GM19239 (cell line): Measurements from ENCODE around the gene TEX36.
A peak's percentile ranks its signal among the peaks of the same experiment; 100 is the strongest.
"Not testable (repeated sequence)": the region's sequence is repeated elsewhere in the genome, so short reads cannot be mapped to it uniquely, and the experiment has no call there.

Experiments
- DNase-seq: peaks from one replicate; pipeline ENCODE4 v3.0.0; 2011; ENCODE audit warnings: low spot score; ENCODE audit not compliant: insufficient read length
- FAIRE-seq: peaks from 2 replicates; lab custom pipeline; 2011; peaks lifted over from hg19 to GRCh38; lab: Jason Lieb, UNC

Gene TEX36, protein sequence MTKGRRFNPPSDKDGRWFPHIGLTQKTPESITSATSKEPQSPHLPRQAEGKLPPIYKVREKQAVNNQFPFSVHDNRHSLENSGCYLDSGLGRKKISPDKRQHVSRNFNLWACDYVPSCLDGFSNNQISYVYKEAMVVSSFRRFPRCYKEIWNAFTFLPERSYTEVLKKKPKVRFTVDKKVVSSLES

DNA sequence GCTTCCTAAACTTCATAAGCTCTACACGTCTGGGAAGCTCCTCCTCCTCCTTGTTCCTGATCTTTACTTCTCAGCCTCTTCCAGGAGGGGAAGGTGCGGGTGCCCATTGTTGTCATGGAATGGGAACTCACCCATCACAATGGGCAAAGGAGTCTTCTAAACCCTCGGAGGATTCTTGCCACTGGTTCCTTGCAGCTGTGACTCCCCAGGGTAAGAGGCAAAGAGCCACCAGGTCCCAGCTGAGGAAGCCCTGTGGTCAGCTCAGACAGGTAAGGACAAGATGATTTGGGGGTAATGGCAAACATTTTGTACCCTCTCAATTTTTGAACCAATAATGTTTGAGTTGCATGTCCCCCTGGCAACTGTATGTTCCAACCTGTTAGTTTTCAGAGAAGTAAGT is at the start of gene TEX36:
Gene TEX36, minus strand, starts transcription at position 101 of the 400 bp plus-strand sequence. CDS start 174 bp downstream, outside the sequence.
- DNase-seq (no peak), FAIRE-seq (no peak)

DNA sequence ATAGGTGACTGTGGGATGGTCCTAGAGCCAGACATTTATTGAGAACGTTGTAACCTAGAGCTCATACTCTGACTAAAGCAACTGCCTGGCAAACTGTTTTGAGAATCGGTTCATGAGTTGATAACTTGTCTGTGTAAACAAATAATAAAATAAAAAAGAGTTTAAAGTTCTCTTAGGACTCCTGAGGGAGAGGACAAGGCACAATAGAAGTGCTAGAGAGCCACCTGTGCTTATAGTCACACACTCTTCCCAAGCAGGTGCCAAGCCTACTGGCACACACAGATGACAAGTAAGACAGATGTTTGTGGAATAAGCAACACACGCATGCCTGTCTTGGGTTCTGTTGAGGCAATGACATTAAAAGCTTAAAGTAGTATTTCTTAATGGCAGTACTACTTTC is 44.5 kb upstream of the TEX36 start:
- no peak for FAIRE-seq

DNA sequence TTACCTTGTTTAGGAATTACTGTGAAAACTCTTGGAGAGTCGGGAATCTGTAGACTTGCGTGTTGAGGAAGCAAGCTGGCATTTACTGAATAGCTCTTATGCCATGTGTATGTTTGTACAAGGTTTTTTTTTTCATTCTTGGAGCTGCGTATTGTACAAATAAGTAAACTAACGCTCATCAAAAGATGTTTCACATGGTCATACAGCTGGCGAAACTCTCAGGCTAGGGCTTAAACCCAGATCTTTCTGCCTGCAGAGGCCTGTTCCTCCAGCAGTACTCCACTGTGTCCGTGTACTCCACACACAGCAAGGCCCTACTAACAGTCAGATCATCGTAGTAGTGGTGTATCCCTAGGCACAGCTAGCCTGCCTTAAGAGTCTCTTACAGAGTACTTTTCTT is 44.0 kb upstream of the TEX36 start:
- no peak for FAIRE-seq
- no peak for DNase-seq

More for the DNA sequence above, 44.5 kb upstream of the TEX36 start:
- no peak for DNase-seq

DNA sequence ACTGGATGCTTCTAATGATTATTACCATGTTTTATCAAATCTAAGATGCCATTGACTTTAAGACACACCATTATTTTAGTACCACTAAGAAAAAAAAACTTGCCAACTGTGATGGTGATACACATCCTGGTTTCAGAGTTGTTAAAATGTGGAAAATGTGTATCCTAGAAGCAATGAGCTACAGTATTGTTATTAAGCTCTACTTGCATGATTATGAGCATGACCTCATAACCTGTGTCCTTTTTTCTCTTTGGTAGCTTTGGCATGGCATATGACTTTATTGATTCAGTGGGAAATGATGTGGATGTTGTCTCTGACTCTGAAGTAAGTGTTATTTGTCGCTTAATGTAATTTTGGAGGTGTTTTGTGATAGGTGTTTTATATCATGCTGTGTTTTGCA is 39.8 kb upstream of the TEX36 start:
- DNase-seq (no peak), FAIRE-seq (no peak)

DNA sequence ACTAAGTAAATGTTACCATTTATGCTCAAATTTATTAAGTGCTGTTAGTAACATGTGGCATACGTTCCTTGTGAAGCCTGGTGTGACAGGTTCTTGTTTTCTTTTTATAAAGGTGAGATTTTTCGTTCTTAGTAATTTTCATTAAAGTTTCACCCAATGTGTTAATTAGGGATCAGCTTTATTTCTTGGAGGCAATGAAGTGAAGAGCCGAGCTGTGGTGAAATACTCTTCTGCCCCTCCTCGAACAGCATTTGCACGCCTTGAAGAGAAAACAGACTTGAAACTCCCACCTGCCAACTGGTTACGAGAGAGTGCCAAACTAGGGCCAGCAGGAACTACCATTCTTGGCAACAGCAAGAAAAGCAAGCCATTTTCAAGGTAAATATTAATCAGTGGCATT is 38.1 kb upstream of the TEX36 start:
- DNase-seq (peak; percentile 23), FAIRE-seq (peak; percentile 97)

DNA sequence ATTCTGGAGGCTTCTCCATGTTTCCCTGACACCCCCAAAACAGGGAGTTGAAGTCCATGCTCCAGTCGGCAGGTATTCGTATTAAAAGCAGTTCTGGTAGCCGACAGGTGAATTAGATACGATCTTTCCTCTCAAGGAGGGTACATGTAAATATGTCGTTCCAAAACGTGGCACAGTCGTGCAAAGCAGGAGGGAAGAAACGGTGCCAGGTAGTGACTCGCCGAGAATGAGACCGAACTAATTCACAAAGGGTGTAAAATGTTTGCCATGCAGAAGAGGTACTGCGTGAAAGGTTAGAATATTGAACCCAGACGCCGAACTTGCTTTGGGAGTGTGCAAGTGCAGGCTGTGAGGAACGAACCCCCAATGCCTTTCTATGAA is 37.0 kb upstream of the TEX36 start:
- DNase-seq (no peak), FAIRE-seq (no peak)

DNA sequence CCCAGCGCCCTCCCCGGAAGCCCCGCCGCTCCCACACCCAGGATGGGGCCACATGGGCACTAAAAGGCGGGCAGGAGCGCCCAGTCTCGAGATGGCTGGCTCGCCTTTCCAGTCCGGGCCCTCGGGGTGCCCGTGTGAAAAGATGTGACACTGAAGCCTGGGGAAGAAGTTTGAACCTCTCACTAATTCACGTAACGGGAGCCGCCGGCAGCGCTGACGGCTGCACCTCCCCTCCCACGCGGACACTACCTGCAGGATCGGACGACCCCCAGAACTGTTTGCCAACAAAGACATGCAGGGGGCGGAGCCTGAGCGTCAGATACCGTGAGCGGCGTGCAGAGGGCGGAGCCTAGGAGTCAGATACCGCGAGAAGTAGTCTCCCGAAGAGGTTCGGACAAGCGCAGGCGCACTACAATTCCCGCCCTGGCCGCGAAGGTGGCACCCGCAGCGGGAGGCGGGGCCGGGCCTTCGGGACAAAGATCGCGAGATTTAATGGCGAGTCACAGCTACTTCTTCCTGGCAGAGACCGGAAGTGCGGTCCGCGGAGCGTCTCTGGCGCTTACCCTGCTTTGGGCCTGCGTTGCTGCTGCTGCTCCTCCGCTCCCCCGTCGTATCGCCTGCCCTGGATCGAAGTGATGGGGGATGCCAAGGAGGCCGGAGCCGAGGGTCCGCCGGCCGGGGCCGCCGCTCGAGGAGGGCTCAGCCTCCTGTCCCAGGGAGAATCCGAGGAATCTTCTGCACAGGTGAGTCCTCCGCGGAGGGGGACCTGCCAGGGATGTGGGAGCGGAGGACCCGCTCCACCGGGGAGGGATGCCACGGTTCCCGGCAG is 36.4 kb upstream of the TEX36 start, which contains the start of gene EDRF1:
Gene EDRF1, plus strand, starts transcription at position 537 of the 829 bp plus-strand sequence. Its CDS starts 99 bp downstream, at position 636.
- DNase-seq (peak; percentile 69), FAIRE-seq (peak; percentile 95)

DNA sequence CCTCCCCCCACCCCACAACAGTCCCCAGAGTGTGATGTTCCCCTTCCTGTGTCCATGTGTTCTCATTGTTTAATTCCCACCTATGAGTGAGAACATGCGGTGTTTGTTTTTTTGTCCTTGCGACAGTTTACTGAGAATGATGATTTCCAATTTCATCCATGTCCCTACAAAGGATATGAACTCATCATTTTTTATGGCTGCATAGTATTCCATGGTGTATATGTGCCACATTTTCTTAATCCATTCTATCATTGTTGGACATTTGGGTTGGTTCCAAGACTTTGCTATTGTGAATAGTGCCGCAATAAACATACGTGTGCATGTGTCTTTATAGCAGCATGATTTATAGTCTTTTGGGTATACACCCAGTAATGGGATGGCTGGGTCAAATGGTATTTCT is 31.8 kb upstream of the TEX36 start:
- FAIRE-seq, DNase-seq: not testable (repeated sequence)

DNA sequence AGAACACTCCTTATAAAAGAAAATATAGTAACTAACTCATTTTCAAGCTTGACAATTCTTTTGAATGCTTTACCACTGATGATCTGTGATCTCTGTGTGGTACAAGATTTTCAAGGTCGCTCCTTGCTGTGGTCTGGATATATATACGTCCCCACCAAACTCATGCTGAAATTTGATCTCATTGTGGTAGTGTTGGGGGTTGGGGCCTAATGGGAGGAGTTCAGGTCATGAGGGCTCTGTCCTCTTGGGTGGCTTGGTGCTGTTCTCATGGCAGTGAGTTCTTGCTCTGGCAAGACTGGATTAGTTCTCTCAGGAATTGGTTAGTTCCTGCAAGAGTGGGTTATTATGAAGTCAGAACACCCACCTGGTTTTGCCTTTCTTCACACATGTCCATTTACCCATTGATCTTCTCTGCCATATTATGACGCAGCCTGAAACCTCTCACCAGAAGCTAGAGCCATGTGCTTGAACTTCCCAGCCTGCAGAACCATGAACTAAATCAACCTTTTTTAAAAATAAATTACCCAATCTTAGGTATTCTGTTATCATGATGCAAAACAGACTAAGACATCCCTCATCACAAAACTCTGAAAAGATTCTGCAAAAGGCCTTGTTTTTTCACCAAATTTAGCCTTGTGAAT is 28.3 kb upstream of the TEX36 start:
- DNase-seq (no peak), FAIRE-seq (no peak)

DNA sequence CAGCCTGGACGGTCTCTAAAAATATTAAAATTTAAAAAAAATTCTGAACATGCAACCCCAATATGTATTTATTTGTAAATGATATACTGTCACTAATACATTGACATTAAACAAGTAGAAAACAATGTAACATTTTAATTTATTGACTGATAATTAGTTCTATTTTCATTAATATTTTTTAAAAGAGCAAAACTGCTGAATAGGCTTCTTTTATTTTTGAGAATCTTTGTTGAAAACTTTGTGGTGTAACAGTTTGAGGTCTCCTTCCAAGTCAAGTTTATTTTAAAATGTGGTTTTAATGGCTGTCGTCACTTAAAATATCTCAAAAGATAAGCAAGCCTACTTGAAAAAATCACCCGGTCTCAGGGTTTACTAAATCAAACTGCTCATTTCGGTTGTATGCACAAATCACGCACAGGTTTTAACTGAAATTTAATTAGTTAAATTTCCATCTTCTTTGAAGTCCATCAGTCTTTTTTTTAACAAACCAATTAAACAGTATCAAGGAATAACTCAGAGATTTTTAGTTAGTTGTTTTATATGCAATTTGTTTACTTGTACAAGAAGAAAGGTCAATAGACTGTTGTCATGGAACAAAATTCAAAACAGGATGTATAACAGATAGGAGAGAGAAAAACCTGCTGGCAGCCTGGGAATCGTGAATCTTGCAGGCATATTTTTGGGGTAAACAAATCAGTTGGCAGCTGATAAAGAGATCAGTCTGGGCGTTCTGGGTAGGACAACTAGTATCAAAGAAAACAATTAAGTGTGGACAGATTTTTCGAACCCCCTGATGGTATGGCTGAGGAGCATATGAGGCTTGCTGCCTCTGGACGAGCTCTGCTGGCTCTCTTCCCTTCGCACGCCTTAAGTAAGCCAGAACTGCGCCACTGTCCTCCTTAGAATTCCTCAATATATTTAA is 26.9 kb upstream of the TEX36 start:
- FAIRE-seq (peak; percentile 81), DNase-seq (no peak)

DNA sequence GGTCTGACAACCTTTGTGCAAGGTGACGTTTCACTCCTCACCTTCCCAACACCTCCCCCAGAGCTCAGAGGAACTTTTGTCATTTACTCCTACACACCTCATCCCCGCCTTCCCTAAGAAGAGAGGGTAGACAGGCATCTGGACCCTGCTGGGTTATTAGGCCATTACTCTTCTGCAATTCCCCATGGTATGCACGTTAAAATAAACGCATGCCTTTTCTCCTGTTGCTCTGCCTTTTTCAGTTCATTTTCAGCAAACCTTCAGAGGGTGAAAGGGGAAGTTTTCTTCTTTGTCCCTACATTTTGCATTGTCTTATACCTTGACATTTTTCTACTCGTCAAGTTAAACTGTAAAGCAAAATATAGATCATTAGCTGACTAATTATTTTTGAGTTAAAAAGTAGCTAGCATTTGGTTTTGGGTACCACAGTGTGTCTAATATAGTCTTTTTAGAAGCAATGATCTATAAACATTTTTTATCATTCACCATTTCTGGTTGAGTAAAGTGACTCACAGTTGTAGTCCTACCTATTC is 26.1 kb upstream of the TEX36 start:
- DNase-seq (no peak), FAIRE-seq (peak; percentile 74)

DNA sequence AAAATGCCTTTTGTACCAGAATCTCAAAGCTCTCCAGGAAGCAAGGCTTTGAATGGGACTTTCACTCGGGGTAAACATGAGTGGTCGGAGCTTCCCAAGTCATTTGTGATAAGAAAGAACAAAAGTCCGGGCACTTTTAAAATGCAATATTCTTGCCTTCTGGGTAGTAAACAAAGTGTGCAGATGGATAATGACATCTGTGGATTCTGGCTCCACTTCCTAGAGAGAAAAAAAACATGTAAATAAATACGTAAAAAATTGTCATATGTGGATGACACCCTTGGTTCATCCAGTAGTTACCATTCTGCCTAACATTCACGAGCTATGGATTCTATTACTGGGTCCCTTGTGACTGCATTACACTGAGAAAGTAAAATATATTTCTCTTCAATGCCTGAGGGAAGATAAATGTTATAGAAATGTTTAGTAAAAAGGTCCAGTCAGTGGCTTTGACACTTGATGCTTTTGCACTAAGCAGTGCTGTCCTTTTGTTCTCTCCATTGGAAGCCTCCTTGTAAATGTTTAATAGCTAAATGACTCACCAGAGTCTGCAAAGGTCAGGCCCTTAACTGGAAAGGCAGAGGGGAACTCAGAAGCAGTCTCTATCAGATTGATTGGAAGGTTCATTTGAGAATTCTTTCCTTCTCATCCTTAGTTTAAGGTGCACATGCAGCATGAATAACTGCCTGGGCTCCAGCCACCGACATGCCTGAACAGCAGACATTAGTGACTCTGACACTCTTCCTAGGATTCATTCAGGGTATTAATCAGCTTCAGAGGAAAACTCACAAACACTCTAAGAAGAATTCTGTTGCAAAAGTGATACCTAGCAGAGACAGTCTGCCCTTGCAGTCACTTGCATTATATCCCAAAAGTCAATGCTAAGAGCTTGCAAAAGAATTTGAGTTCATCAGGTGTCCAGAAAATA is 24.8 kb upstream of the TEX36 start:
- FAIRE-seq (peak; percentile 77), DNase-seq (no peak)

DNA sequence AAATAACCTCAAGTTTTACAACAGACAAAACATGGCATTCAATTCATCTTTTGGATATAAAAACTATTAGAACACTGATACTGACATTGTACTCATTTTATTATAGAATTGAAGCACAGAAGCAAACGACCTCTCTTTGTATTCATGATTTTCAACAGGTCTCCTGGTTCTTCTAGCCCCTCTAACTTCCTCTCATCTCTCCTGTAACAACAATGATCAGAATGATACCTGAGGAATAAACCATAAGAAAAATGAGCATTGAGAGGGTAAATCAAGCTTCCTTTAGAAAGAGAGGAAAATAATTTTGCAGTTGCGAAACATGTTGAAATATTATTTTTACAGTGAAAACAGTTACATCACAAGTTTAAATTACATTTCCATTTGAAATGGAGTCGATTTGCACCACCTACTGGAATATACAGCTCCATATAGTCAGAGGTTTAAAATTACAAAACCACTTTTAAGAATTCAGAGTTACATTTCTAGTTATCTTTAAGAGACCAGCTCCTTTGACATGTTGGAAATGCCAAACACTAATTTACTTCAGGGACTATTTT is 17.5 kb upstream of the TEX36 start:
- FAIRE-seq = no peak
- DNase-seq = no peak

DNA sequence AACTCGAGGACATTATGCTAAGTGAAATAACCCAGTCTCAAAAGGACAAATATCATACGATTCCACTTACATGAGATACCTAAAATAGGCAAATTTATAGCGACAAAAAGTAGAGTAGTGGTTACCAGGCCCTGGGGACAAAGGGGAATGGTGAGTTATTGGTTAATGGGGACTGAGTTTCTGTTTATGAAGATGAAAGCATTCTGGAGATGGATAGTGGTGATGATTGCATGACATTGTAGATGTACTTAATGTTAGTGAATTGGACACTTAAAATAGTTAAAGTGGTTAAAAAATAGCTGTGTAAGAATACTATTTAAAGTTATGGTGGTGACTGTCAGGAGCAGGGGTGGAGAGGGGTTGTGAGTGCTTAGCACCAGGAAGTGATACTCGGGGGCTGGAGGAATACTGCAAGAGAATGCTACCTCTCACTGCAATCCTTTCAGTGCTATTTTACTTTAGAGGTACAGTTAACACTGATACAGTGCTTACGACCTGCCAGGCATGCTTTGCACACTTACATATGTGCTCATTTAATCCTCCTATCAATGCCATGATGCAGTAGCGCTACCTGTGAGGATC is 16.7 kb upstream of the TEX36 start:
- no peak for FAIRE-seq
- DNase-seq = no peak

DNA sequence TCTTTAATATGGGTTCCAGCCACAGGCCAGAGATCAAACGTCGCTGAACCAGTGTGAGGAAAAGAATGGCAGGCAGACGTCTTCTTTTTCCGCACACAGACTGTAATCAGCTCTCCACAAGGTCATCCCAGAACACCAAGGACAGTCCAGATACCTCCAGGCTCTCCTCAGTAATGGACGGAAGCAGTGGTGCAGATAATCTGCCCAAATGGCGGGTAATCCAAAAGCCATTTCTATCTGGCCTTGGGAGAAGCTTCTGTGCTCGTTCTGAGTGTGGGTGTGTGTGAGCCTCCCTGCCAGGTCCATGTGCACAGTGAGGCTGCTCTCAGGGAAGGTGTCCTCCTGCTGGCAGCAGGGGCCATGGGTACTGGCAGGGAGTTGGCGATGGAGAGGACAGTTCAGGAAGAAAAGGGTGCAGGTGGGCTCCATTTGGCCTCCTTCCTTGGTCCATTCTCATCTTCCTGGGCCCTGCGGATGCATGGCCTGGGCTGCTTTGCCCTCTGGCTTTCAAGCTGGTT is 15.6 kb upstream of the TEX36 start:
- FAIRE-seq = no peak
- no peak for DNase-seq

DNA sequence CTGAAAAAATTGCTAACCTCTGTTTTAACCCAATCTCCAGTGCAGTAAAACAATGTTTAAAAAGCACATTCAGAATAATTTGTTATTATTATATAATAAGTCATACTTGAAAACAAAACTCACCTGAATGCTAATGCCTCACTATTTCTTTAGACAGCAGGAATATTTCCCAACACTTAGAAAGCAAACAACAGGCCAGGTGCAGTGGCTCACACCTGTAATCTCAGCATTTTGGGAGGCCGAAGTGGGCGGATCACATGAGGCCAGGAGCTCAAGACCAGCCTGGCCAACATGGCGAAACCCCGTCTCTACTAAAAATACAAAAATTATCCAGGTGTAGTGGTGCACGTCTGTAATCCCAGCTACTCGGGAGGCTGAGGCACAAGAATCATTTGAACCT is 13.9 kb upstream of the TEX36 start:
- not testable (repeated sequence) for FAIRE-seq

DNA sequence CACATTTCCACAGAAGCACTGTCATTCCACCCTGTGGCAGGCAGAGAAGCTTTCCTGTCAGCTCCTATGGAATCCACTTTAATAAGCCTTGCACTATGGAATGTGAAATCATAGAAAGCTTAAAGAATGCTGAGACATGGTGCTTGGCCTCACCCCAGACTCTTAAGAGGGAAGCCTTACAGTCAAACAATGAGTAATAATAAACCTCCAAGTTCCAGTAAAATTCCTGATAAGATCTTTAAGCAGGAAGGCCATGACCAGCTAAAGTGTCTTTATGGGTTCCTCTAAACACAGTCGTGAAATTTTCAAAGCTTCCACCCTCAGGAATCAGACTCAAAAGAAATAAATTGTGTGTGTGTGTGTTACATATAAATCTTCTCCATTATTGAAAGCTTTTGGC is 11.9 kb upstream of the TEX36 start:
- FAIRE-seq = no peak
- DNase-seq = no peak

More for the DNA sequence above, 13.9 kb upstream of the TEX36 start:
- not testable (repeated sequence) for DNase-seq

DNA sequence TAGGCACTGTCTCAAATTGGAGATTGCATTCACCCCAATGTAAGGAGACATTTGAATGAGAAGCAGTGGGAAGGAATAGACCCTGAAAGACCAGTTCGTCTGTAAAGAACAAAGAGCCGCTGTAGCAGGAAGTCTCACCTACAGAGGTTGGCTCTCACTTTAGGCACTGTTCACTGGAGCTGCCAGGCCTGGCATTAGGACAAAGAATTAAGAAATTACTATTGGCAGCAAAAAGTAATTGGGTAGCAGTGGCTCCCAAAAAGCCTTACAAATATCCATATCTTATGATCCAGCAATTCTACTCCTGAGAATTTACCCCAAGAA is 10.5 kb upstream of the TEX36 start:
- no peak for FAIRE-seq
- DNase-seq = no peak
